ENCODE data around the gene CCDC43.
"Not testable (repeated sequence)": the region's sequence is repeated elsewhere in the genome, so short reads cannot be mapped to it uniquely, and the experiment has no call there.

Gene CCDC43

DNA sequence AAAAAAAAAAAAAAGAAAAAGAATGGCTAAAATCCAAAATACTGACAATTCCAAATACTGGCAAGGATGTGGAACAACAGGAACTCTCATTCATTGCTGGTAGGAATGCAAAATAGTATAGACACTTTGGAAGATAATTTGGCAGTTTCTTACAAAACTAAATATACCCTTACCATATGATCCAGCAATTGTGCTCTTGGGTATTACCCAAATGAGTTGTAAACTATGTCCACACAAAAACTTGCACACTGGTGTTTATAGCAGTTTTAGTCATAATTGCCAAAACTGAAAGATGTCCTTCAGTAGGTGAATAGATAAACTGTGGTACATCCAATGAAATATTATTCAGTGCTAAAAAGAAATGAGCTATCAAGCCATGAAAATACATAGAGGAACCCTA, 41.8 kb downstream of the CCDC43 start:
- Histone ChIP-seq H3K79me2 (ENCODE audit: control insufficient read depth, insufficient read depth, low read length, unreplicated experiment) (no peaks in the 10 kb centered on the region), H3K4me1 (ENCODE audit: control insufficient read depth, insufficient read depth, low read length, unreplicated experiment) (no peaks in the 10 kb centered on the region), H2AFZ (ENCODE audit: low read length, unreplicated experiment) (no peak overlapping the region), H3K27ac (ENCODE audit: low read depth, low read length) (no peak overlapping the region), H3K36me3 (ENCODE audit: insufficient read depth, low read length) (no peaks in the 10 kb centered on the region), H3K27me3 (ENCODE audit: insufficient read depth, low read length) (no peaks in the 10 kb centered on the region), H3K4me3 (ENCODE audit: low read depth, low read length) (no peak overlapping the region)

DNA sequence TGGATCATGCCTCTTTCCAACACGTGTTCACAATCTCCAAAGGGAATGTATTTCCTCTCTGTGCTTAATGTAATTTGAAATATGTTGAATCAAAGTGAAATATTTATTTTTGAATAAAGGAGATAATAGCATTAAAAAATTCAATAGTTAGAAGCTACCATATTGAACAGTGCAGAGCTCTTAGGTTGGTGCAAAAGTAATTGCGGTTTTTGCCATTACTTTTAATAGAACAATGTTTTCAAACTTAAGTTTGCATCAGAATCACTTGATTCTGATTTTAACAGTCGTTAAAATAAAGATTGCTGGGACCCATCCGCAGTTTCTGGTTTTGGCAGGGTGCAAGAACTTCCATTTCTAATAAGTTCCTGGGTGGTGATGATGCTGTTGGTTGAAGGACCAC, 43.3 kb downstream of the CCDC43 start:
- Histone ChIP-seq H2AFZ (ENCODE audit: low read length, unreplicated experiment) (no peak overlapping the region), H3K4me3 (ENCODE audit: low read depth, low read length) (no peak overlapping the region), H3K79me2 (ENCODE audit: control insufficient read depth, insufficient read depth, low read length, unreplicated experiment) (no peaks in the 10 kb centered on the region), H3K27me3 (ENCODE audit: insufficient read depth, low read length) (no peaks in the 10 kb centered on the region), H3K27ac (ENCODE audit: low read depth, low read length) (no peak overlapping the region), H3K36me3 (ENCODE audit: insufficient read depth, low read length) (no peaks in the 10 kb centered on the region), H3K4me1 (ENCODE audit: control insufficient read depth, insufficient read depth, low read length, unreplicated experiment) (no peaks in the 10 kb centered on the region)

DNA sequence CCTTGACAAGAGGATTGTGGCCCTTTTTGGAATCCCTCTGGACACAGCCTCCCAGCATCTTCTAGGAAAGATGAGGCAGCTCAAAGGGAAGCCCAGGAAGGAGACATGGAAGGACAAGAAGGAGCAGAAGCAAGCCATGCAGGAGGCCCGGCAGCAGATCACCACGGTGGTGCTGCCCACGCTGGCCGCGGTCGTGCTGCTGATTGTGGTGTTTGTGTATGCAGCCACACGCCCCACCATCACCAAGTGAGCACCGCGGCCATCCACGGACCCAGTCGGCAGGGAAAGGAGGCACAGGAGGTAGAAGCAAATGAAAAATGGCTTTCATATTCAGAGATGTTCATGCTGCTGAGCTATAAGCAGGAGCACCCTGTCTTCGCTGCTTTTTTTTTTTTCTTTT, 44.2 kb downstream of the CCDC43 start:
- Histone ChIP-seq H3K79me2 (ENCODE audit: control insufficient read depth, insufficient read depth, low read length, unreplicated experiment) (no peaks in the 10 kb centered on the region), H3K4me3 (ENCODE audit: low read depth, low read length) (no peak overlapping the region), H3K27ac (ENCODE audit: low read depth, low read length) (no peak overlapping the region), H2AFZ (ENCODE audit: low read length, unreplicated experiment) (no peak overlapping the region), H3K27me3 (ENCODE audit: insufficient read depth, low read length) (no peaks in the 10 kb centered on the region), H3K36me3 (ENCODE audit: insufficient read depth, low read length) (no peaks in the 10 kb centered on the region), H3K4me1 (ENCODE audit: control insufficient read depth, insufficient read depth, low read length, unreplicated experiment) (no peaks in the 10 kb centered on the region)

DNA sequence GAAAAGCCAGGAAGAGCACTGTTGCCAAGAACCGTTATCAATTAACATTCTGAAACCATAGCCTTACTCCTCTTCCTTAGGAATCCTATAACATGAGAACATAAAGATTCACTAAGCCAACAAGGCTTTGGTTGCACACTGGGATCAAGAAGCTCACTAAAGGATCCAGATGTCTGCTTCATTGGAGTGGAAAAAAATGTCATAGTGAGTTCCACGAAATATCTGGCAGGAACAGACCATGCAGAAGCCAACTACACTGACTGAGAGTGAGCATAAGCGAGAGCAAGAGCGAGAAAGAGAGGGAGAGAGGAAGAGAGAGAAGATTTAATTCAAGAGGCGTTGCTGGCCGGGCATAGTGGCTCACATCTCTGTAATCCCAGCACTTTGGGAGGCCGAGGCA, 46.7 kb downstream of the CCDC43 start:
- Histone ChIP-seq H3K27me3 (ENCODE audit: insufficient read depth, low read length) (no peaks in the 10 kb centered on the region), H2AFZ (ENCODE audit: low read length, unreplicated experiment) (no peak overlapping the region), H3K4me3 (ENCODE audit: low read depth, low read length) (no peak overlapping the region), H3K4me1 (ENCODE audit: control insufficient read depth, insufficient read depth, low read length, unreplicated experiment) (no peaks in the 10 kb centered on the region), H3K27ac (ENCODE audit: low read depth, low read length) (no peak overlapping the region), H3K36me3 (ENCODE audit: insufficient read depth, low read length) (no peaks in the 10 kb centered on the region), H3K79me2 (ENCODE audit: control insufficient read depth, insufficient read depth, low read length, unreplicated experiment) (no peaks in the 10 kb centered on the region)

DNA sequence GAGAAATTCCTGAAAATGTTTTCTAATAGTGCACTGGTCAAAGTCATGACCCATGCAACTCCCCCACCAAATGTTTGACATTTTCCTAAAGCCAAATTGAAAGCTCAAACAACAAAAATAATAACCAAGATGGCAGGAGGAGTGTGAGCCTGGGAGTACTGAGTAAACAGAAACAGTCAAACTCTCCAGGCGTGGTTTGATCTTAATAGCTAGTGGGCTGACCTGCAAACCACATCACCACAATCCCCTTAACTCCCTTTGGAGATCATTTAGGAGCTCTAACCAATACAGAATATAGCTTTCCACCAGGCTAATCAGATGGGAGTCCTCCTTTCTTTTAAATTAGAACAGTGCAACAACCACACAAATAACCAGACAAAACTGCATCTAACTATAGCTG, 52.5 kb downstream of the CCDC43 start:
- H3K27me3 ChIP-seq (ENCODE audit: insufficient read depth, low read length) = no peaks in the 10 kb centered on the region
- H2AFZ ChIP-seq (ENCODE audit: low read length, unreplicated experiment) = peak overlapping the region; percentile 57
- H3K79me2 ChIP-seq (ENCODE audit: control insufficient read depth, insufficient read depth, low read length, unreplicated experiment) = no peaks in the 10 kb centered on the region
- H3K27ac ChIP-seq (ENCODE audit: low read depth, low read length) = no peak overlapping the region
- H3K36me3 ChIP-seq (ENCODE audit: insufficient read depth, low read length) = no peaks in the 10 kb centered on the region
- H3K4me1 ChIP-seq (ENCODE audit: control insufficient read depth, insufficient read depth, low read length, unreplicated experiment) = no peaks in the 10 kb centered on the region
- no peak overlapping the region for H3K4me3 ChIP-seq (ENCODE audit: low read depth, low read length)

DNA sequence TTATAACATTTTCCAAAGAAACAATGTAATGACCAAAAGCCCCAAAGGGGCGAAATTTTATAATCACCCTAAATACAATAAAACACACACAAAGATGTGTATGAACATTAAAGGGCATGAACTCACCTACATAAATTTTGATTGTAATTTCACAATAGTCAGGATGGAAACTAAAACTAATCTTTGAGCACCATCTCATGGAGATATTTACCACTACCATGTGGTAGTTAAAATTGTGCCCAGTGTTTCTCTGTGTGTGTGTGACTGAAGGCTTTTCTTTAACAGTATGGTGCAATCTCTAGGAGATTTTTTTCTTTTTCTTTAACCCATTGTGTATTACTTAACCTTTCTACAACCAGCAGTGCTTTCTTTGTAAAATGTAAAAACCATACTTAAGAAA, 53.0 kb downstream of the CCDC43 start:
- Histone ChIP-seq H3K79me2 (ENCODE audit: control insufficient read depth, insufficient read depth, low read length, unreplicated experiment) (no peaks in the 10 kb centered on the region), H3K27ac (ENCODE audit: low read depth, low read length) (no peak overlapping the region), H3K4me1 (ENCODE audit: control insufficient read depth, insufficient read depth, low read length, unreplicated experiment) (no peaks in the 10 kb centered on the region), H3K27me3 (ENCODE audit: insufficient read depth, low read length) (no peaks in the 10 kb centered on the region), H2AFZ (ENCODE audit: low read length, unreplicated experiment) (no peak overlapping the region), H3K4me3 (ENCODE audit: low read depth, low read length) (no peak overlapping the region), H3K36me3 (ENCODE audit: insufficient read depth, low read length) (no peaks in the 10 kb centered on the region)

DNA sequence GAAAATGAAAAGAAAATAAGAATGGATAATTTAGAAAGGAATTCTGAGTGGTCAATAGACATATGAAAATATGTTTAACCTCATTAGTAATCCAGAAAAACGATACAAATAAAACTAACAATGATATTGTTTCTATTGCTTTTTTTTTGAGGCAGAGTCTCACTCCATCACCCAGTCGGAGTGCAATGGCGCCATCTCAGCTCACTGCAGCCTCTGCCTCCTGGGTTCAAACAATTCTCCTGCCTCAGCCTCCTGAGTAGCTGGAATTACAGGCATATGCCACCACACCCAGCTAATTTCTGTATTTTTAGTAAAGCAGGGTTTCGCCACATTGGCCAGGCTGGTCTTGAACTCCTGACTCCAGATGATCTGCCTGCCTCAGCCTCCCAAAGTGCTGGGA, 55.2 kb downstream of the CCDC43 start:
- H3K4me1 ChIP-seq (ENCODE audit: control insufficient read depth, insufficient read depth, low read length, unreplicated experiment); H3K27ac ChIP-seq (ENCODE audit: low read depth, low read length); H3K79me2 ChIP-seq (ENCODE audit: control insufficient read depth, insufficient read depth, low read length, unreplicated experiment); H2AFZ ChIP-seq (ENCODE audit: low read length, unreplicated experiment); H3K4me3 ChIP-seq (ENCODE audit: low read depth, low read length); H3K27me3 ChIP-seq (ENCODE audit: insufficient read depth, low read length); H3K36me3 ChIP-seq (ENCODE audit: insufficient read depth, low read length): not testable (repeated sequence)

DNA sequence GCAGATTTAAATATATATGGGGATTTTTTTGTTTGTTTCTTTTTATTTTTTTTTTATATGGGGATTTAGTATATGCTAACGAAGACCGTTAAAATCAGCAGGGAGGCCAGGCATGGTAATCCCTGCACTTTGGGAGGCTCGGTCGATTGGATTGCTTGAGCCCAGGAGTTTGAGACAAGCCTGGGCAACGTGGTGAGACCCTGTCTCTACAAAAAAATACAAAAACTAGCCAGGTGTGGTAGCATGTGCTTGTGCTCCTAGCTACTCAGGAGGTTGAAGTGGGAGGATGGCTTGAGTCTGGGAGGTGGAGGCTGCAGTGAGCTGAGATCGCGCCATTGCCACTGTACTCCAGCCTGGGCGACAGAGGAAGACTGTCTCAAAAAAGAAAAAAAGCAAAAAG, 55.6 kb downstream of the CCDC43 start:
- Histone ChIP-seq H3K27me3 (ENCODE audit: insufficient read depth, low read length) (no peaks in the 10 kb centered on the region), H3K79me2 (ENCODE audit: control insufficient read depth, insufficient read depth, low read length, unreplicated experiment) (no peaks in the 10 kb centered on the region), H3K36me3 (ENCODE audit: insufficient read depth, low read length) (no peaks in the 10 kb centered on the region), H2AFZ (ENCODE audit: low read length, unreplicated experiment) (no peak overlapping the region), H3K27ac (ENCODE audit: low read depth, low read length) (no peak overlapping the region), H3K4me3 (ENCODE audit: low read depth, low read length) (no peak overlapping the region), H3K4me1 (ENCODE audit: control insufficient read depth, insufficient read depth, low read length, unreplicated experiment) (no peaks in the 10 kb centered on the region)

DNA sequence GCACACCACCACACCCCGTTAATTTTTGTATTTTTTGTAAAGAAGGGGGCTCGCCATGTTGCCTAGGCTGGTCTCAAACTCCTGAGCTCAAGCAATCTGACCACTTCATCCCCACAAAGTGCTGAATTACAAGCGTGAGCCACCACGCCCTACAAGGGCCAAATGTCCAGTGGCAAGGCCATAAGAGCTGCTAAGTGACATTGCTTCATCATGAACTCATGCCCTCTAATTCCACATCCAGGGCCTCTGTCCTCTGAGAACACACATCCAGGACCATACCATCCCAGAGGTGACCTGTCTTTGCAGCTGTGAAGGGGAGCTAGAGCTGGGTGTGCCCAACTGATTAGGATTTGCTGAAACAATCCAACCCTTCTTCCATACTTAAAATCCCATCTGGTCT, 58.9 kb downstream of the CCDC43 start:
- H3K4me1 ChIP-seq (ENCODE audit: control insufficient read depth, insufficient read depth, low read length, unreplicated experiment) = no peaks in the 10 kb centered on the region
- H3K36me3 ChIP-seq (ENCODE audit: insufficient read depth, low read length) = no peaks in the 10 kb centered on the region
- no peak overlapping the region for H2AFZ ChIP-seq (ENCODE audit: low read length, unreplicated experiment)
- no peak overlapping the region for H3K4me3 ChIP-seq (ENCODE audit: low read depth, low read length)
- no peaks in the 10 kb centered on the region for H3K79me2 ChIP-seq (ENCODE audit: control insufficient read depth, insufficient read depth, low read length, unreplicated experiment)
- no peak overlapping the region for H3K27ac ChIP-seq (ENCODE audit: low read depth, low read length)
- H3K27me3 ChIP-seq (ENCODE audit: insufficient read depth, low read length) = no peaks in the 10 kb centered on the region

DNA sequence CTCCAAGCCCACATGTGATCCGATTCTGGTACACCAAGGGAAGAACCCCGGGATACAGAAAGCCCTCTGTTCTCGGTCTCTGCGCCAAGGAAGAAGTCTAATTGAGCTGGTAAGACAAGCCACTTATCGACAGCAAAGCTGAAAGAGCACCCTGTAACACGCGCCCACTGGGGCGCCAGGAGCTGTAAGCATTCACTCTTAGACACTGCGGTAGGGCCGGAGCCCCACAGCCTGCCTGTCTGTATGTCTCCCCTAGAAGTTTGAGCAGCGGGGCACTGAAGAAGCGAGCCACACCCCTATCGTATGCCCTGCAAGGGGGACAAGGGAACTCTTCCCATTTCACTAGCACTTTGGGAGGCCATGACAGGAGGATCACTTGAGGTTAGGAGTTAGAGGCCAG, 60.3 kb downstream of the CCDC43 start:
- no peaks in the 10 kb centered on the region for H3K4me1 ChIP-seq (ENCODE audit: control insufficient read depth, insufficient read depth, low read length, unreplicated experiment)
- H3K79me2 ChIP-seq (ENCODE audit: control insufficient read depth, insufficient read depth, low read length, unreplicated experiment) = no peaks in the 10 kb centered on the region
- no peak overlapping the region for H3K27ac ChIP-seq (ENCODE audit: low read depth, low read length)
- H3K27me3 ChIP-seq (ENCODE audit: insufficient read depth, low read length) = no peaks in the 10 kb centered on the region
- H2AFZ ChIP-seq (ENCODE audit: low read length, unreplicated experiment) = no peak overlapping the region
- H3K36me3 ChIP-seq (ENCODE audit: insufficient read depth, low read length) = no peaks in the 10 kb centered on the region
- H3K4me3 ChIP-seq (ENCODE audit: low read depth, low read length) = no peak overlapping the region

DNA sequence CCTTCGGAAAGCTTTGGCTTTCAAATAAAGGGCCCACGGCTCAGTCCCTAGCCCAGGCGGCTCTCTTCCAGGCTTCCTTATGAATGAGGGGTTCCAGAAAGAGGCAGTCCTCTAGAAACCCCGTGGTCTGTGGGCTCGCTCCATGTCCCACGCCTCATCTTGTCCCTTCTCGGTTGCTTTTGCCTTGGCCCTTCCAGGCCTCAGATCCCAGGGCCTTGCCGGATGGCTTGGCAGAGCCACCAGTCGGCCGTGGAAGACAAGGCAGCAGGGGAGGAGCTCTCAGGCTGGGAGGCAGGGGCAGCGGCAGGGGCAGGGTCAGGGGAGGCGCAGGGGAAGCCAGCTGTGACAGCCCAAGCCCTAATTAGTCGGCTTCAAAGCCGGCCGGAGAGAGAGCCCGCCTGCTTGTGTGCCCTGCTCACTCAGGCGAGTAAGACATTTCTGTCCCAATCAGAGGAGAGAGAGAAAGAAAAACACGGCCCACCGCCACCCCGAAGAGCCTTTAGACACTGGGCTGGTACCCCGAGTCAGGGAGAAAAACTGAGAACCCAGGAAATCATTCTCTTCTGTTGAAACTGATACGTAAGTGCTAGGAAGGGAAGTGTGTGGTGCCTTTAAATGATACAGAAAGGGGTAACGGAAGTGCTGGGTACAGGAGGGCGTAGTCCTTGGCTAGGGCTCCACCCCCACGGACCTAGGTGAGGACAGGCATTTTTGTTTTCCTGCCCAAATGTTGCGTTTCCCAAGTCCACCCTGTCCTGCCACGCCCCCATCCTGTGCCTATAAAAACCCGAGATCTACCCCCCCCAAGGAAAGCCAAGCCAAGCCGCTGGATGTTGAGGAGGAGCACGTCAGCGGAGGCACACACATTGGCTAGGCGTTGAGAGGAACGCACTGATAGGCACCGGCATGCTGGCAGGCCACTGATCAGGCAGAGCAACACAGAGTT, 61.1 kb downstream of the CCDC43 start:
- Histone ChIP-seq H3K27ac (ENCODE audit: low read depth, low read length) (no peak overlapping the region), H2AFZ (ENCODE audit: low read length, unreplicated experiment) (no peak overlapping the region), H3K4me3 (ENCODE audit: low read depth, low read length) (no peak overlapping the region)

More for the DNA sequence above, 61.1 kb downstream of the CCDC43 start:
- no peaks in the 10 kb centered on the region for H3K4me1 ChIP-seq (ENCODE audit: control insufficient read depth, insufficient read depth, low read length, unreplicated experiment)
- H3K27me3 ChIP-seq (ENCODE audit: insufficient read depth, low read length) = no peaks in the 10 kb centered on the region
- no peaks in the 10 kb centered on the region for H3K36me3 ChIP-seq (ENCODE audit: insufficient read depth, low read length)
- no peaks in the 10 kb centered on the region for H3K79me2 ChIP-seq (ENCODE audit: control insufficient read depth, insufficient read depth, low read length, unreplicated experiment)

All from ACC112 (cell line).